ENCODE data around the gene KRT85. TPM values are rescaled to one million over a fixed set of nuclear protein-coding genes. Genes with fewer than 3 reads are reported as not detected.

The KRT85 gene
- total RNA-seq, 1 experiment from 2014 or later, result not detected

GRCh38 chr12:52395761-52396434 lies 28.6 kb upstream of the KRT85 start:
- no peak for DNase-seq (ENCODE audit: extremely low read depth, low read depth)

DNA sequence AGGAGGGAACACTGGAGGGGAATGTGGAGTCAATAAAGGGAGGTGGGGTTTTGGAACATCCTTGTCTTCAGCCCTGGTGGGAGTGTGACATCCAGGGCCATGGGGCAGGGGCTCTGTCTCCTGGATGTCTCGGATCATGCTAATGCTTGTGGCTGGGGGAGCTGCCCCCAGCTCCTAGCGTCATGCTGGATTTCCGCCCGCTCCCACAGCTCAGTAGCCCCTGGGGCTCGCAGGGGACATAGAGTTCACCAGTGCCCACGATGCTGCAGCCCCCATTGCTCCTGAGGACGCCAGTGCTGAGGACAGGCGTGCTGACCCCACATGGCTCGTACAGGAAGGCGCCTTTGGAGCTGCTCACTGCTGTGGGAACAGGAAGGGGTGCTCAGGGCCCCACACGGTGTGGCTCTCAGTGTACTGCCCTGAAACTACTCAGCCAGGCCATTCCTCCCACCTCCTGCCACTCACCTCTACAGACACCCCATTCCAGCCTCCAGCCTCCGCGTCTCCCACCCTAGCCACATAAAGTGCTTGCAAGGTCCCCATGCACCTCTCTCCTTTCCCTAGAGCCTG lies 27.6 kb upstream of the KRT85 start:
- DNase-seq (ENCODE audit: extremely low read depth, low read depth), result no peak

DNA sequence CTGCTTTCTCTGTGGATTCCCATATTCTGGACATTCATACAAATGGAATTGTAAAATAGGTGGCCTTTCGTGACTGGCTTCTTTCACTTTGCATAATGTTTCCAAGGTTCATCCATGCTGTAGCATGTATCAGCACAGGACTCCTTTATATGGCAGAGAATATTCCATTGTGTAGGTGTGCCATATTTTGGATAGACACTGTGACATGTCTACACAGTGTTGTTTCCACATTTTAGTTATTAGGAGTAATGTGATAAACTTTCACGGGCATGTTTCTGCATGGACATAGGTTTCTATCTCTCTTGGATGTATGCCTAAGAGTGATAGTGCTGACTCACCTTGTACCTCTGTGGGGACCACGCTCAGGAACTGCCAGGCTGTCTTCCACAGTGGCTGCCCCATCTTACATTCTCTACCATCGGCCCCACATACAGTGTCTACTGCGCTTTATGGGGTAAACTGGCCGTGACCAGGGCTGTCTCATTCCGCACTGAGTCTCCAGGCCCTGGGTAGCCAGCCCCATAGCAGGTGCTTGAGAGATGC lies 25.3 kb upstream of the KRT85 start:
- DNase-seq (ENCODE audit: extremely low read depth, low read depth), result no peak

DNA sequence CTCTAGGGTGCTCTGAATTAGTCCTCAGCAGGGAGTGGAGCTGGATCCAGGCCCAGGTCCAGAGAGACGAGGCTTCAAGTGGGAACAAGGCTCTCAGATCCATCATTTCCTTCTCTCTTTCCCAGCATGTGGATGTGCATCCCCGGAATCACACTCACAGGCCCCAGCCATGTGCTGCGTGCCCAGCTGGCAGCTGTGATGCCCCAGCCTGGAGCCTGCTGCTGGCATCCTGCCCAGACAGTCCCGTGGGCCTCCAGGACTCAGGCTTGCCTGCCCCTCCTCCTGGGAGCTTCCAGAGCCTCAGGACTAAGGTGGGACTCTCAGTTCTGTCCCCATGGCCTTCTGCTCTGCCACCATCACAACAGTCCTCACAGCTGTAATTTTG lies 24.3 kb upstream of the KRT85 start:
- no peak for DNase-seq (ENCODE audit: extremely low read depth, low read depth)

DNA sequence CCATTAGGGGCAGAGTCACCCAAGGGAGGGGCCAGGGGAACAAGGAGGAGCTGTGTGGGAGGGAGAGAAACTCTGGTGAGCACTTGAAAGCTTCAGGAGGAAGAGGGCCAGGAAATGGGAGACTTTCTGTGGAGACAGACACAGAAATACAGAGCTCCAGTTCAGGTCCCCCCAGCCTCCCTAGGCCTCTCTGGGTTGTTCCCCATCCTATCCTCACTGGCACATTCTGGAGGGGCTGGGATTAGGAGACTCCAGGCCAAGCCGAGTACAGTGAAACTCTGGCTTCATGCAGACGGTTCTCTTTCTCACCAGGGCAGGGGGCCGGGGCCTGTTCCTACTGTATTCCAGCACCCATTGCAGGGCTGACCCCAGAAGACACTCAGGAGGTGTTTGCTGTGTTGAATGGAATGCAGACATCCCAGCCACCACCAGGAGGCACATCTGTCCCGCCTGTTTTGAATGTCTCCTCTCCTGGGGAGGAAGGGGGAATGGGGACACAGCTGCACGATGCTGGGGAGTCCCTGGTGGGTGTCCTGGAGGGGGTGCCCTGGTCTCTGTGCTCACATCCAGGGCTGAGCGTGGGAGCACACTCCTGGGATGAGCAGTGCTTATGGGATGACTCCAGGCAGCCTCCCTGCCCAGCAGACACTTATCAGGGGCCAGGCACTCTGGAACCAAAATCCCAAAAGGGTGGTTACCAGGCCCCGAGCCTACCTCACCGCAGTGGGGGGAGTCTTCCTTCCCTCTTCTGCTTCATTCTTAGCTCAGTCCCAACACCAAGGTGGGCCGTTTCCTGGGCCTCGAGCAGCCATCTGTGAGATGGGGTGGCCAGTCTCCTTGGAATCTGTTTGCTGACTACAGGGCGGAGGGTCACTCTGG lies 23.7 kb upstream of the KRT85 start:
- DNase-seq (ENCODE audit: extremely low read depth, low read depth), result peak; percentile 33

- DNase-seq (ENCODE audit: extremely low read depth, low read depth), result no peak
Observed at GRCh38 chr12:52389313-52390207, 22.3 kb upstream of the KRT85 start.

GRCh38 chr12:52387859-52388258 lies 20.6 kb upstream of the KRT85 start:
- no peak for DNase-seq (ENCODE audit: extremely low read depth, low read depth)

DNA sequence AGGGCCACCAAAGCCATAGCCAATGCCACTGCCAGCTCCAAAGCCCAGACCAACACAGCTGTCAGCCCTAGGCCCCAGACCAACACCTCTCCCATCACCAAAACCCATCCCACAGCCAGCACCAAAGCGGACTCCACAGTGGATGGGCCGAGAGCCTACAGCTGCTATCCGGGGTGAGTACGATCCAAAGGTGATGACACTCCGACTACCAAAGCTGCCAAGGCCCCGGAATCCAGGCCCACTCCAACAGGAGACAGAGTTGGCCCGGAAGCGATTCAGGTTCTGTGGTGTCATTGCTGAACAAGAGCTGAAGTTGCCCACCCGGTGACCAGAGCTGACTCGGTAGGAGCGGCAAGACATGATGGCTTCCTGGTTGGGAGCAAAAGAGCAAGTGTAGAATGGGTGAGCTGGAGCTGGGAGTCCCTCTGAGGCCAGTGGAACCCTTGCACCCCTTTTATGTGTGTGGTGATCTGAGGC lies 18.0 kb upstream of the KRT85 start, which contains the start of gene KRT84:
TSS of gene KRT84 (minus strand) at position 427 of the 477 bp plus-strand sequence. CDS start at position 360, 67 bp downstream.
- no peak for DNase-seq (ENCODE audit: extremely low read depth, low read depth)

DNA sequence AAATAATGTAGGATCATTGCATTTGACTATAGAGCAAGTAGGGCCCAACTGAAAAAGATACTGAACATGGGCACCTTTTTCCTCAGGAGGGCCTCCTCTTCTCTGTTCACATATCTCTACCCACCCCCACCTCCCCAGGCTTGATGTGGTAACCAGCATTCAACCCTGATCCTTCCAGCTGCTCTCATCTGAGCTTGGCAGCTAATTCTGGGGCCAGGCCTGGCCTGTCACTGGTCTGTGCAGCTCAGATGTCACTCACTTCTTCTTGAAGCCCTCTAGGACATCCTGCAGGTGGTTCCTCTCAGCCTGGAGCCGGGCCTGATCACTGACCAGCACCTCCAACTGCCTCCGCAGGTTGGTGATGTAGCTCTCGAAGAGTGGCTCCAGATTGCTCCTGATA lies 16.1 kb upstream of the KRT85 start:
- no peak for DNase-seq (ENCODE audit: extremely low read depth, low read depth)

DNA sequence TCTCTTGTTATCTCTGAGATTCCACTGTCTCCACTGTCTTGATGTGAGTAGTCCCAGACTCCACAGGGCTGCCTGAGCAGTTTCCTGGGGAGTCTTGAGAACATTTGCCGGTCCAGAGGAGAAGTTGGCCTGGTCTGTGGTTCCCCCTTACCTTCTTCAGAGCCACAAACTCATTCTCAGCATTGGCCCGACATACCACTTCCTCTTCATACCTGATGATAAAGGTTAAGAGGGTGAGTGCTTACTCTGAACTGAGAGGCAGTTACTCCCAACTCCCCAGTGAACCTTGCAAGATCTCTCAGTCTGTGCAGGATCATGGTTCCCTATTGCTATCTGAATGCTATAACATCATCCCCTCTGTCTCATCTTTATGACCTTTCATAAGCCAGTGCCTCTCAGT lies 15.6 kb upstream of the KRT85 start:
- DNase-seq (ENCODE audit: extremely low read depth, low read depth), result no peak

GRCh38 chr12:52381206-52381605 lies 13.9 kb upstream of the KRT85 start:
- no peak for DNase-seq (ENCODE audit: extremely low read depth, low read depth)

- peak; percentile 20 for DNase-seq (ENCODE audit: extremely low read depth, low read depth)
Observed at GRCh38 chr12:52380271-52380694, 13.0 kb upstream of the KRT85 start.

GRCh38 chr12:52379536-52379935 lies 12.3 kb upstream of the KRT85 start:
- DNase-seq (ENCODE audit: extremely low read depth, low read depth), result no peak

DNA sequence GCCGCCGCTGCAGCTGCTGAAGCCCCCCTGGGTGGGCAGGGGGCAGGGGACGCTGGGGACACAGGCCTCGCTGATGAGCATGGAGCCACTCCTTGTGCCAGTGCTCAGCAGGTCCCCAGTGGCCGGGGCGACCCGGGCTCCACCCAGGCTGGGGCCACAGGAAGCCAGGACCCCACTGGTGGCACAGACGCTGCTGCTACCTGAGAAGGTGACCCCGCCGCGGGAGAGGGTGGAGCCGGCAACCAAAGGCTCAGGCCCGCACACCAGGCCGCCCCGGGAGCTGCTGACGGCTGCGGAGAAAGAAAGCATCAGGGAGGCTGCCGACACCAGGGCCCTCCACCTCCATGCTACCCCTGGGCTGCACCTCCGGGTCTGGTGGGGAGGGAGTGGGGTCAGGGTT lies 10.8 kb upstream of the KRT85 start:
- no peak for DNase-seq (ENCODE audit: extremely low read depth, low read depth)

GRCh38 chr12:52377266-52377665 lies 10.0 kb upstream of the KRT85 start:
- no peak for DNase-seq (ENCODE audit: extremely low read depth, low read depth)

DNA sequence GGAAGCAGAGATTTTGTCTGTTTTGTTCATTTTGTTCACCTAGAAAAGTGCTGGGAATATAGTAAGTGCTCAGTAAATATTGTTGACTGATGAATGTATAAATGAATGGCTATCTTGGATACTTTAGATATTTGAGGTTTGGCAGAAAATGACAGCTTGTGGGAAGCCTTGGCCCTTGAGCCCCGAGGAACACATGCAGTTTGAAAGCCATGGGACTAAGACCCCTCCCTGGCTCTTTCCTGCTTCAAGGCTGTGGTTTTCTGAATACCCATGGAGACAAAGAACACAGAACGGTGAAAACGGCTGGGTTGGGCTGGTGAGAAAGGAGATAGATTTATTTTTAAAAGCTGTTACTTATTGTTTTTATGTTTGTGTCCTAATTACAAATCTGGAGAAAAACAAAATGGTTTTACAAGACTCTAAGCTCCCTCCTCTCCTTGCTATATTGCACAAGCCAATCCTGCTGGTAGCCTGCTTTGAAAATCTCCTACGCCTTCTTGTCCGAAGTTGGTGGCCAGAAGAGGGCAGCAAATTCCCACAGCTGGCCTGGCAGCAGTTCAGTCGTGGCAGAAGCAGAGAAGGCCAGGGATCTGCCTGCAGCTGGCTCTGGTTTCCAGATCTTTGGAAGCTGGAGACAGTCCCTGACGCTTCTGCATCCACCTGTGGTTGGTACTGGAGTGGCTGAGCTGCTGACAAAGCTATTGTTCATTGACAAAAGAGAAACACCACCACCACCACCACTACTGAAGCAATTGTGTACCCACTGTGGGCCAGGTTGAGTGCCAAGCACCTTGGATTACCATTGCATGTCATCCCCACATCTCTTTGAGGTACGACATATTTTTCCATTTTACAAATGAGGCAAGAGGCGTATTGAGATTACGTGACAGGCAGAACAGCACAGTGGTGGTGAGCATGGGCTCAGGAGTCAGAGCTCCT lies 5.2 kb upstream of the KRT85 start:
- DNase-seq (ENCODE audit: extremely low read depth, low read depth), result peak; percentile 80

- no peak for DNase-seq (ENCODE audit: extremely low read depth, low read depth)
Observed at GRCh38 chr12:52371716-52372115, 4.4 kb upstream of the KRT85 start.

- no peak for DNase-seq (ENCODE audit: extremely low read depth, low read depth)
Observed at GRCh38 chr12:52370926-52371608, 3.8 kb upstream of the KRT85 start.

Data from NCI-H460 (cell line).